K562 (cell line): ENCODE measurements around the gene MYO3B. TPM values are rescaled to one million over a fixed set of nuclear protein-coding genes. Genes with fewer than 3 reads are reported as not detected.

Experiments used
- CEBPG ChIP-seq, 3 experiments: fragments of 200-800 bp in 1 of 3; sonication (Bioruptor generic) in 1 of 3; sonication (generic) in 1 of 3; formaldehyde crosslinking in 1 of 3; IDR thresholded peaks in 2 of 3; conservative IDR thresholded peaks in 1 of 3; 2 replicates each; pipeline versions ENCODE4 v1.6.1 to v1.8.0; 2016 to 2022; ENCODE audit warnings: missing compliant biosample characterization in 2 of 3, missing genetic modification characterization in 2 of 3, mild to moderate bottlenecking in 1 of 3, missing genetic modification reagents in 1 of 3
- MCM3 ChIP-seq: fragments of 450-650 bp; IDR thresholded peaks from 2 replicates; pipeline ENCODE4 v1.6.1; 2016
- ZNF668 ChIP-seq: fragments of 250-450 bp; sonication (Bioruptor Pico); IDR thresholded peaks from 2 replicates; pipeline ENCODE4 v1.8.0; 2022; ENCODE audit warnings: mild to moderate bottlenecking, inconsistent platforms
- polyA plus RNA-seq, 8 experiments: library from polyadenylated mRNA; depleted of rRNA in 4 of 8; stranded (reverse) in 5 of 8; unstranded in 3 of 8; fragments of >200 nt; fragmentation: Nextera tagmentation in 2 of 8; fragmentation: Illumina TruSeq in 1 of 8; extraction: Ambion mirVana in 2 of 8; extraction: Trizol in 1 of 8; gene quantifications; 2 replicates each; pipeline versions ENCODE4 v1.2.1 to v1.2.3, GENCODE V29; 2011 to 2014; ENCODE audit warnings: inconsistent platforms in 1 of 8, missing spikeins in 1 of 8
- total RNA-seq, 7 experiments: library from RNA; depleted of rRNA in 6 of 7; stranded (reverse); fragments of >200 nt in 6 of 7; fragmentation: Illumina TruSeq in 2 of 7; extraction: Trizol in 2 of 7; gene quantifications; 2 replicates each; pipeline versions ENCODE4 v1.2.1 to v1.2.3, GENCODE V29; 2011 to 2021; ENCODE audit warnings: low replicate concordance in 1 of 7
- TF ChIP-seq, protein P1 (sequence below), 2 experiments: IDR thresholded peaks in 1 of 2; conservative IDR thresholded peaks in 1 of 2; 2 replicates each; pipeline ENCODE4 v1.6.1; 2016; ENCODE audit warnings: low read depth in 2 of 2, mild to moderate bottlenecking in 1 of 2, missing compliant biosample characterization in 1 of 2, missing genetic modification characterization in 1 of 2, moderate library complexity in 1 of 2
- TF ChIP-seq, protein P2 (sequence below): fragments of 450-650 bp; IDR thresholded peaks from 2 replicates; pipeline ENCODE4 v1.6.1; 2018; ENCODE audit not compliant: partially characterized antibody
- TF ChIP-seq, protein P3 (sequence below): sonication (generic); formaldehyde crosslinking; IDR thresholded peaks from 2 replicates; pipeline ENCODE4 v1.9.0; 2022; ENCODE audit warnings: mild to moderate bottlenecking, missing genetic modification reagents
- TF ChIP-seq, protein P4 (sequence below): IDR thresholded peaks from 2 replicates; pipeline ENCODE4 v1.6.1; 2012; ENCODE audit warnings: low read depth, low read length, improper control_type of control experiment, borderline replicate concordance

MYO3B gene
- total and polyA plus RNA-seq, 9 of the 15 experiments (the other 6 are each of a cell fraction or from before 2014, with no cell fraction given), result 2.7 to 6.5 (median 3.6) TPM

DNA sequence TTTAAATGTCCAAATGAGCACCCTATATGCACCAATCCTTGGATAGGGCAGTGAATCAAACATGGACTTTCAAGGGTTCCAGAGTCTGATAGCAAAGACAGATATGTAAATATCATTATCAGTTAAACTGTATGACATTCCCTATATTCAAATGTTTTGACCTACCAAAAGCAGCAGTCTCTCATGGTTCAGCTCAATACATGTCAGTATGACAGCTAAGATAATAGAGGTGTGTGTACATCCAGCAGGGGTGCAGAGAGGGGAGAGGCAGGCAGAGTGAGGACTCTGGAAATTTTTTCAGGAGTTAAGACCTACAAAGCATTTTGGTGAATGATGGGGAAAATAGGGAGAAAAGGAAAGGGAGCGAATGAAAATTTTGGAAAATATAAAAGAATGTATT, 106.3 kb downstream of the MYO3B start (continued):
- TF ChIP-seq, protein P1, sequence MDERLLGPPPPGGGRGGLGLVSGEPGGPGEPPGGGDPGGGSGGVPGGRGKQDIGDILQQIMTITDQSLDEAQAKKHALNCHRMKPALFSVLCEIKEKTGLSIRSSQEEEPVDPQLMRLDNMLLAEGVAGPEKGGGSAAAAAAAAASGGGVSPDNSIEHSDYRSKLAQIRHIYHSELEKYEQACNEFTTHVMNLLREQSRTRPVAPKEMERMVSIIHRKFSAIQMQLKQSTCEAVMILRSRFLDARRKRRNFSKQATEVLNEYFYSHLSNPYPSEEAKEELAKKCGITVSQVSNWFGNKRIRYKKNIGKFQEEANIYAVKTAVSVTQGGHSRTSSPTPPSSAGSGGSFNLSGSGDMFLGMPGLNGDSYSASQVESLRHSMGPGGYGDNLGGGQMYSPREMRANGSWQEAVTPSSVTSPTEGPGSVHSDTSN (CRISPR knock-in tag; IDR thresholded peaks at IDR 0.05; ENCODE audit: low read depth), result no peak
- TF ChIP-seq, protein P1 (tag; conservative IDR thresholded peaks at IDR 0.05; ENCODE audit: low read depth), result 0 out of 2 replicates have a peak, but pooled peaks have one; percentile 12
- TF ChIP-seq, protein P2, sequence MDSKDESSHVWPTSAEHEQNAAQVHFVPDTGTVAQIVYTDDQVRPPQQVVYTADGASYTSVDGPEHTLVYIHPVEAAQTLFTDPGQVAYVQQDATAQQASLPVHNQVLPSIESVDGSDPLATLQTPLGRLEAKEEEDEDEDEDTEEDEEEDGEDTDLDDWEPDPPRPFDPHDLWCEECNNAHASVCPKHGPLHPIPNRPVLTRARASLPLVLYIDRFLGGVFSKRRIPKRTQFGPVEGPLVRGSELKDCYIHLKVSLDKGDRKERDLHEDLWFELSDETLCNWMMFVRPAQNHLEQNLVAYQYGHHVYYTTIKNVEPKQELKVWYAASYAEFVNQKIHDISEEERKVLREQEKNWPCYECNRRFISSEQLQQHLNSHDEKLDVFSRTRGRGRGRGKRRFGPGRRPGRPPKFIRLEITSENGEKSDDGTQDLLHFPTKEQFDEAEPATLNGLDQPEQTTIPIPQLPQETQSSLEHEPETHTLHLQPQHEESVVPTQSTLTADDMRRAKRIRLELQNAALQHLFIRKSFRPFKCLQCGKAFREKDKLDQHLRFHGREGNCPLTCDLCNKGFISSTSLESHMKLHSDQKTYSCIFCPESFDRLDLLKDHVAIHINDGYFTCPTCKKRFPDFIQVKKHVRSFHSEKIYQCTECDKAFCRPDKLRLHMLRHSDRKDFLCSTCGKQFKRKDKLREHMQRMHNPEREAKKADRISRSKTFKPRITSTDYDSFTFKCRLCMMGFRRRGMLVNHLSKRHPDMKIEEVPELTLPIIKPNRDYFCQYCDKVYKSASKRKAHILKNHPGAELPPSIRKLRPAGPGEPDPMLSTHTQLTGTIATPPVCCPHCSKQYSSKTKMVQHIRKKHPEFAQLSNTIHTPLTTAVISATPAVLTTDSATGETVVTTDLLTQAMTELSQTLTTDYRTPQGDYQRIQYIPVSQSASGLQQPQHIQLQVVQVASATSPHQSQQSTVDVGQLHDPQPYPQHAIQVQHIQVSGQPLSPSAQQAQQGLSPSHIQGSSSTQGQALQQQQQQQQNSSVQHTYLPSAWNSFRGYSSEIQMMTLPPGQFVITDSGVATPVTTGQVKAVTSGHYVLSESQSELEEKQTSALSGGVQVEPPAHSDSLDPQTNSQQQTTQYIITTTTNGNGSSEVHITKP, result no peak
- TF ChIP-seq ZNF668 (CRISPR knock-in tag) (no peak), CEBPG (CRISPR knock-in tag; IDR thresholded peaks at IDR 0.05) (no peak), CEBPG (tag; conservative IDR thresholded peaks at IDR 0.05 in 1 of 2, IDR thresholded peaks at IDR 0.05 in 1 of 2) (no peak), MCM3 (no peak)
- TF ChIP-seq, protein P3, sequence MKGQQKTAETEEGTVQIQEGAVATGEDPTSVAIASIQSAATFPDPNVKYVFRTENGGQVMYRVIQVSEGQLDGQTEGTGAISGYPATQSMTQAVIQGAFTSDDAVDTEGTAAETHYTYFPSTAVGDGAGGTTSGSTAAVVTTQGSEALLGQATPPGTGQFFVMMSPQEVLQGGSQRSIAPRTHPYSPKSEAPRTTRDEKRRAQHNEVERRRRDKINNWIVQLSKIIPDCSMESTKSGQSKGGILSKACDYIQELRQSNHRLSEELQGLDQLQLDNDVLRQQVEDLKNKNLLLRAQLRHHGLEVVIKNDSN (CRISPR knock-in tag), result no peak
- TF ChIP-seq, protein P4, sequence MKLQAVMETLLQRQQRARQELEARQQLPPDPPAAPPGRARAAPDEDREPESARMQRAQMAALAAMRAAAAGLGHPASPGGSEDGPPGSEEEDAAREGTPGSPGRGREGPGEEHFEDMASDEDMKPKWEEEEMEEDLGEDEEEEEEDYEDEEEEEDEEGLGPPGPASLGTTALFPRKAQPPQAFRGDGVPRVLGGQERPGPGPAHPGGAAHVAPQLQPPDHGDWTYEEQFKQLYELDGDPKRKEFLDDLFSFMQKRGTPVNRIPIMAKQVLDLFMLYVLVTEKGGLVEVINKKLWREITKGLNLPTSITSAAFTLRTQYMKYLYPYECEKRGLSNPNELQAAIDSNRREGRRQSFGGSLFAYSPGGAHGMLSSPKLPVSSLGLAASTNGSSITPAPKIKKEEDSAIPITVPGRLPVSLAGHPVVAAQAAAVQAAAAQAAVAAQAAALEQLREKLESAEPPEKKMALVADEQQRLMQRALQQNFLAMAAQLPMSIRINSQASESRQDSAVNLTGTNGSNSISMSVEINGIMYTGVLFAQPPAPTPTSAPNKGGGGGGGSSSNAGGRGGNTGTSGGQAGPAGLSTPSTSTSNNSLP, result no peak
